Keratinocyte (primary cell): Measurements from ENCODE around the gene STX12.

ENCODE experiments used
- EZH2 ChIP-seq: IDR thresholded peaks from one replicate; pipeline ENCODE4 v1.6.1; 2012; ENCODE audit warnings: inconsistent platforms, mild to moderate bottlenecking, low read length, moderate library complexity
- TF ChIP-seq, protein P1 (sequence below), 3 experiments: IDR thresholded peaks in 1 of 3; conservative IDR thresholded peaks in 1 of 3; optimal IDR thresholded peaks in 1 of 3; 2 replicates in 2 of 3; 3 replicates in 1 of 3; pipeline versions ENCODE3 to v1.5.1; 2011; ENCODE audit warnings: low read length in 3 of 3, mild to moderate bottlenecking in 3 of 3, moderate library complexity in 2 of 3, control low read depth in 1 of 3, inconsistent platforms in 1 of 3; ENCODE audit not compliant: insufficient read depth in 2 of 3; ENCODE audit errors: extremely low read depth in 1 of 3

- no peak for TF ChIP-seq EZH2
- TF ChIP-seq, protein P1, sequence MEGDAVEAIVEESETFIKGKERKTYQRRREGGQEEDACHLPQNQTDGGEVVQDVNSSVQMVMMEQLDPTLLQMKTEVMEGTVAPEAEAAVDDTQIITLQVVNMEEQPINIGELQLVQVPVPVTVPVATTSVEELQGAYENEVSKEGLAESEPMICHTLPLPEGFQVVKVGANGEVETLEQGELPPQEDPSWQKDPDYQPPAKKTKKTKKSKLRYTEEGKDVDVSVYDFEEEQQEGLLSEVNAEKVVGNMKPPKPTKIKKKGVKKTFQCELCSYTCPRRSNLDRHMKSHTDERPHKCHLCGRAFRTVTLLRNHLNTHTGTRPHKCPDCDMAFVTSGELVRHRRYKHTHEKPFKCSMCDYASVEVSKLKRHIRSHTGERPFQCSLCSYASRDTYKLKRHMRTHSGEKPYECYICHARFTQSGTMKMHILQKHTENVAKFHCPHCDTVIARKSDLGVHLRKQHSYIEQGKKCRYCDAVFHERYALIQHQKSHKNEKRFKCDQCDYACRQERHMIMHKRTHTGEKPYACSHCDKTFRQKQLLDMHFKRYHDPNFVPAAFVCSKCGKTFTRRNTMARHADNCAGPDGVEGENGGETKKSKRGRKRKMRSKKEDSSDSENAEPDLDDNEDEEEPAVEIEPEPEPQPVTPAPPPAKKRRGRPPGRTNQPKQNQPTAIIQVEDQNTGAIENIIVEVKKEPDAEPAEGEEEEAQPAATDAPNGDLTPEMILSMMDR (optimal IDR thresholded peaks at IDR 0.05 in 1 of 3, IDR thresholded peaks at IDR 0.05 in 1 of 3, conservative IDR thresholded peaks at IDR 0.05 in 1 of 3; ENCODE audit: extremely low read depth in 1 of 3, insufficient read depth in 2 of 3, low read length in 3 of 3), result no peak
Measured at GRCh38 chr1:27833470-27833869, 60.5 kb downstream of the STX12 start.
